Natural killer cell (primary cell): ENCODE data around the gene CDK14. TPM values are rescaled to one million over a fixed set of nuclear protein-coding genes. Genes with fewer than 3 reads are reported as not detected.

Source experiments
- ATAC-seq, 3 donors: fragments of 150-1000 bp in 2 of 3; fragments of 200-7000 bp in 1 of 3; cut with Tn5 transposase; 1 replicate in 1 of 3; 2 replicates in 2 of 3; pipeline ENCODE4 v1.10.0; 2021; ENCODE audit warnings: mild to moderate bottlenecking in 2 of 3, moderate library complexity in 2 of 3
- DNase-seq, 2 donors: peaks; one replicate each; pipeline versions ENCODE4 v3.0.0 to v3.0.0-alpha.2; 2013 to 2021; ENCODE audit warnings: mixed read lengths in 1 of 2
- H3K27ac ChIP-seq: one replicate; pipeline ENCODE4 v1.5.1; 2013; ENCODE audit warnings: mild to moderate bottlenecking, low read length
- H3K27me3 ChIP-seq: one replicate; pipeline ENCODE4 v1.6.1; 2013; ENCODE audit warnings: low read length; ENCODE audit not compliant: control insufficient read depth, insufficient read depth
- H3K36me3 ChIP-seq: one replicate; pipeline ENCODE4 v1.6.1; 2013; ENCODE audit warnings: low read length; ENCODE audit not compliant: control insufficient read depth, insufficient read depth
- H3K4me1 ChIP-seq: one replicate; pipeline ENCODE4 v1.6.1; 2013; ENCODE audit warnings: low read length; ENCODE audit not compliant: control insufficient read depth, insufficient read depth
- H3K4me3 ChIP-seq: one replicate; pipeline ENCODE4 v1.5.1; 2013; ENCODE audit warnings: low read length
- H3K9me3 ChIP-seq: one replicate; pipeline ENCODE4 v1.6.1; 2013; ENCODE audit warnings: low read length; ENCODE audit not compliant: control insufficient read depth, insufficient read depth
- H3K27ac Mint-ChIP-seq, 2 donors: one replicate each; pipeline ENCODE4 v1.8.0; 2022; ENCODE audit warnings: mild to moderate bottlenecking in 2 of 2, mixed read lengths in 2 of 2, moderate library complexity in 1 of 2
- H3K27me3 Mint-ChIP-seq, 2 donors: one replicate each; pipeline ENCODE4 v1.8.0; 2022; ENCODE audit warnings: low read depth in 2 of 2, mixed read lengths in 2 of 2
- H3K36me3 Mint-ChIP-seq: one replicate; pipeline ENCODE4 v1.8.0; 2022; ENCODE audit warnings: mixed read lengths
- H3K4me1 Mint-ChIP-seq, 2 donors: one replicate each; pipeline ENCODE4 v1.8.0; 2022; ENCODE audit warnings: mixed read lengths in 2 of 2
- H3K4me3 Mint-ChIP-seq: one replicate; pipeline ENCODE4 v1.8.0; 2022; ENCODE audit warnings: mild to moderate bottlenecking, moderate library complexity, mixed read lengths
- H3K9me3 Mint-ChIP-seq, 2 donors: one replicate each; pipeline ENCODE4 v1.8.0; 2022; ENCODE audit warnings: mixed read lengths in 2 of 2
- CTCF ChIP-seq: fragments of 200-600 bp; IDR thresholded peaks from one replicate; pipeline ENCODE4 v1.8.0; 2022; ENCODE audit warnings: antibody characterized with exemption
- WGBS: methylation state at CpG from one replicate; pipeline ENCODE4 v1.1.7; 2013; ENCODE audit warnings: missing lambda C conversion rate; ENCODE audit not compliant: insufficient coverage; 5-methylcytosine and 5-hydroxymethylcytosine counted together
- intact Hi-C: fragments of 100-400 bp; cut with micrococcal nuclease; formaldehyde crosslinking; loops from one replicate; pipeline ENCODE4 v1.14.2; 2022
- total RNA-seq, 4 donors: library from RNA; stranded (reverse); fragments of 120-200 nt in 1 of 4; gene quantifications; one replicate each; pipeline versions ENCODE4 v1.2.3 to v1.2.4, GENCODE V29; 2013 to 2022

The CDK14 gene
- total RNA-seq, 3 donors from 2014 or later (not counting 1 experiment from before 2014, with no cell fraction given), result 1.2 to 12.5 (median 1.9) TPM

DNA sequence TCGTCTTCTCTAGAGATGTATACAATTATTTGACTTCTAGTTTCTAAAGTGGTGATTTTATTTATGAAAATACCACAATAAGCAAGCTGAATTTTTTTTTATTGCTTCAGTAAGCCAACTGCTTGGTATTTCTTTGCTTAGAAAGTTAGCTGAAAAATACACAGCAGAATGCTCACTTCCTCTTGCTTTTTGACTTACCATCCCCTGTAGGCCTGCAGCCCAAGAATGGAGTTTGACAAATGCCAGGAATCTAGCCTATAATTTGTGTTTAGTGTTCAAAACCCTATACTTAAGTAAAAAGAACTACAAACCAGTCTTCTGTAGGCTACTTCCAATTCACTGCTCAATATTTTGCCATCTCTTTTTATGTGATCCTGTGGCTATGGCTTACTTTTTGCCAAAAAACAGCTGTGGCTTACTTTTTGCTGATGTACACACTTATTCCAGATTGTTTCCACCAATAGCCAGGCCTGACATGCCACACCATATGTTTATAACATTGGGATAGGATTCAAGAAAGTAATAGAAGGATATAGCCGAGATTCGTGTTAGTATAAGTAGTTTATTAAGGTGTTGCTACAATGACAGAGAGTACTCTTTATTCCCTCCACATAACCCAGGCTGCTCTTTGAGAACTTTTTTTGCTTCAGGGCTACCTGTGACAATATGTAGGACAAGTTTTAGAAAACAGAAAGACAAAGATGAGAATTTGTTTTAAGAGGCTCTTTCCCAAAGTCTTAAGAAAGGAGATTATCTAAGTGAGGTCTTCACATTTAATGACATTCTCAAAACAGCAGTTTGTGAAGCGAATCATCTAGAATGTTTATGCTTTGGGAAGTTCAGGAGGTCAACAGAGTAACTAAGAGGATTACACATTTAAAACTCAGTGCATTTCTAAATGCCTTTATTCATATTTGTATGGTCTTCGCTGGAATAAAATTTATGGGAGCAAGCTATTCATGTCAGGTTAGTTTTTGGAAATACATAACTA is 404.2 kb downstream of the CDK14 start:
- no peak for ATAC-seq
- no peaks in the 10 kb centered on the region for H3K27me3 Mint-ChIP-seq
- WGBS, result no CpG with 5 or more reads among the region's 5 CpGs
- Histone ChIP-seq H3K27me3 (no peaks in the 10 kb centered on the region), H3K4me1 (no peaks in the 10 kb centered on the region), H3K36me3 (no peaks in the 10 kb centered on the region), H3K4me3 (no peak overlapping the region), H3K27ac (no peak overlapping the region), H3K9me3 (no peaks in the 10 kb centered on the region)
- no peak for TF ChIP-seq CTCF
- intact Hi-C loops, result no loop called here
- no peak overlapping the region for H3K4me3 Mint-ChIP-seq
- H3K9me3 Mint-ChIP-seq, result peaks cover 3 to 14% of the 10 kb centered on the region in 2 donors
- no peak for DNase-seq
- no peaks in the 10 kb centered on the region for H3K36me3 Mint-ChIP-seq
- no peaks in the 10 kb centered on the region for H3K4me1 Mint-ChIP-seq
- H3K27ac Mint-ChIP-seq, result no peak overlapping the region

- H3K36me3 ChIP-seq, result no peaks in the 10 kb centered on the region
- H3K9me3 ChIP-seq, result no peaks in the 10 kb centered on the region
- ATAC-seq (no peak), DNase-seq (no peak)
- peaks cover 5 to 9% of the 10 kb centered on the region in 2 donors for H3K9me3 Mint-ChIP-seq
- no peaks in the 10 kb centered on the region for H3K4me1 Mint-ChIP-seq
- H3K36me3 Mint-ChIP-seq, result no peaks in the 10 kb centered on the region
- intact Hi-C loops, result no loop called here
- H3K27ac Mint-ChIP-seq, result no peak overlapping the region
- no peak for TF ChIP-seq CTCF
- H3K27me3 Mint-ChIP-seq, result no peaks in the 10 kb centered on the region
- no peak overlapping the region for H3K4me3 Mint-ChIP-seq
- H3K4me1 ChIP-seq, result no peaks in the 10 kb centered on the region
- no peaks in the 10 kb centered on the region for H3K27me3 ChIP-seq
- WGBS, result 63% methylated on average over 4 of the region's 4 CpGs
- H3K27ac ChIP-seq, result no peak overlapping the region
- no peak overlapping the region for H3K4me3 ChIP-seq
These were observed 408.9 kb downstream of the CDK14 start for GRCh38 chr7:91005024-91005423.

GRCh38 chr7:91005841-91006240 is 409.7 kb downstream of the CDK14 start:
- Histone ChIP-seq H3K9me3 (no peaks in the 10 kb centered on the region), H3K27ac (no peak overlapping the region), H3K27me3 (no peaks in the 10 kb centered on the region), H3K4me3 (no peak overlapping the region), H3K36me3 (no peaks in the 10 kb centered on the region), H3K4me1 (no peaks in the 10 kb centered on the region)
- H3K36me3 Mint-ChIP-seq, result no peaks in the 10 kb centered on the region
- H3K9me3 Mint-ChIP-seq, result peaks cover 2 to 13% of the 10 kb centered on the region in 2 donors
- DNase-seq (no peak), ATAC-seq (no peak)
- no peaks in the 10 kb centered on the region for H3K4me1 Mint-ChIP-seq
- intact Hi-C loops, result no loop called here
- no peak for TF ChIP-seq CTCF
- no peak overlapping the region for H3K4me3 Mint-ChIP-seq
- WGBS, result 92% methylated on average over 9 of the region's 9 CpGs
- H3K27me3 Mint-ChIP-seq, result no peaks in the 10 kb centered on the region
- H3K27ac Mint-ChIP-seq, result no peak overlapping the region
